B cell (primary cell): ENCODE results near the gene PCDHB6. TPM values are rescaled to one million over a fixed set of nuclear protein-coding genes. Genes with fewer than 3 reads are reported as not detected.
"Not testable (repeated sequence)": the region's sequence is repeated elsewhere in the genome, so short reads cannot be mapped to it uniquely, and the experiment has no call there.

Experiments
- ATAC-seq: fragments of 200-7000 bp; cut with Tn5 transposase; one replicate; pipeline ENCODE4 v1.10.0; 2021; ENCODE audit warnings: low read depth, mild to moderate bottlenecking, moderate number of reproducible peaks, moderate library complexity
- CTCF ChIA-PET: fragments of 350-600 bp; sonication (Branson Sonifier 250); formaldehyde crosslinking; loops from one replicate; lab custom pipeline; 2021; ENCODE audit warnings: antibody characterized with exemption, inconsistent platforms; lab: Charles Lee
- POLR2A ChIA-PET: fragments of 350-600 bp; sonication (Branson Sonifier 250); formaldehyde crosslinking; loops from one replicate; lab custom pipeline; 2021; ENCODE audit warnings: antibody characterized with exemption; lab: Charles Lee
- DNase-seq: peaks from one replicate; pipeline ENCODE4 v3.0.0; 2013
- H2AFZ ChIP-seq: 2 replicates; pipeline ENCODE4 v1.6.1; 2012; ENCODE audit warnings: mild to moderate bottlenecking, low read depth, low read length; ENCODE audit not compliant: insufficient read depth, poor library complexity, severe bottlenecking
- H3K27ac ChIP-seq, 2 donors: 1 replicate in 1 of 2; 2 replicates in 1 of 2; pipeline ENCODE4 v1.5.1; 2012 to 2013; ENCODE audit warnings: low read length in 2 of 2, mild to moderate bottlenecking in 2 of 2, moderate library complexity in 1 of 2
- H3K27me3 ChIP-seq, 4 experiments: fragments of 200-600 bp in 1 of 4; sonication (generic) in 1 of 4; replicated peaks in 1 of 4; 1 replicate in 2 of 4; 2 replicates in 2 of 4; pipeline versions ENCODE4 v1.6.1 to v1.7.0; 2013 to 2016; ENCODE audit warnings: low read length in 3 of 4, mild to moderate bottlenecking in 2 of 4, mixed read lengths in 1 of 4, moderate library complexity in 1 of 4; ENCODE audit not compliant: insufficient read depth in 4 of 4, control insufficient read depth in 3 of 4; ENCODE audit errors: control extremely low read depth in 1 of 4
- H3K36me3 ChIP-seq, 2 experiments: replicated peaks in 1 of 2; 1 replicate in 1 of 2; 2 replicates in 1 of 2; pipeline versions ENCODE4 v1.6.1 to v1.7.1; 2013; ENCODE audit warnings: low read length in 1 of 2; ENCODE audit not compliant: insufficient read depth in 2 of 2, control insufficient read depth in 1 of 2; ENCODE audit errors: control extremely low read depth in 1 of 2, extremely low read depth in 1 of 2
- H3K4me1 ChIP-seq, 2 donors: fragments of 200-600 bp in 1 of 2; sonication (generic) in 1 of 2; 1 replicate in 1 of 2; 2 replicates in 1 of 2; pipeline versions ENCODE4 v1.5.1 to v1.6.1; 2013 to 2017; ENCODE audit warnings: low read length in 2 of 2; ENCODE audit not compliant: control insufficient read depth in 2 of 2, insufficient read depth in 2 of 2
- H3K4me2 ChIP-seq: replicated peaks from 2 replicates; pipeline ENCODE3; 2012; ENCODE audit warnings: mild to moderate bottlenecking, low read depth, low read length; ENCODE audit not compliant: poor library complexity, severe bottlenecking
- H3K4me3 ChIP-seq, 5 experiments: fragments of 200-600 bp in 1 of 5; sonication (generic) in 1 of 5; 1 replicate in 3 of 5; 2 replicates in 2 of 5; pipeline versions ENCODE4 v1.5.1 to v1.7.0; 2011 to 2016; ENCODE audit warnings: low read length in 4 of 5, mild to moderate bottlenecking in 4 of 5, low read depth in 2 of 5, control low read depth in 1 of 5, moderate library complexity in 1 of 5; ENCODE audit not compliant: insufficient read depth in 1 of 5; ENCODE audit errors: control extremely low read depth in 1 of 5, extremely low read depth in 1 of 5
- H3K79me2 ChIP-seq: fragments of 200-600 bp; sonication (generic); one replicate; pipeline ENCODE4 v1.6.0; 2016; ENCODE audit warnings: low read length; ENCODE audit not compliant: control insufficient read depth, insufficient read depth
- H3K9ac ChIP-seq: fragments of 200-600 bp; sonication (generic); 2 replicates; pipeline ENCODE4 v1.6.1; 2017; ENCODE audit warnings: mild to moderate bottlenecking, low read length, moderate library complexity
- H3K9me3 ChIP-seq, 3 donors: one replicate each; pipeline versions ENCODE4 v1.6.1 to v1.7.1; 2013; ENCODE audit warnings: low read length in 2 of 3; ENCODE audit not compliant: control insufficient read depth in 2 of 3, insufficient read depth in 1 of 3; ENCODE audit errors: control extremely low read depth in 1 of 3
- H4K20me1 ChIP-seq: 2 replicates; pipeline ENCODE4 v1.6.0; 2012; ENCODE audit warnings: mild to moderate bottlenecking, low read length; ENCODE audit not compliant: insufficient read depth, control insufficient read depth, poor library complexity, severe bottlenecking
- H3K27ac Mint-ChIP-seq: one replicate; pipeline ENCODE4 v1.8.0; 2021; ENCODE audit warnings: mixed read lengths
- H3K27me3 Mint-ChIP-seq: one replicate; pipeline ENCODE4 v1.8.0; 2021; ENCODE audit warnings: mixed read lengths
- H3K4me1 Mint-ChIP-seq: one replicate; pipeline ENCODE4 v1.8.0; 2021; ENCODE audit warnings: mixed read lengths
- H3K4me3 Mint-ChIP-seq: one replicate; pipeline ENCODE4 v1.8.0; 2021; ENCODE audit warnings: mixed read lengths
- H3K9me3 Mint-ChIP-seq: one replicate; pipeline ENCODE4 v1.8.0; 2022; ENCODE audit warnings: mixed read lengths; ENCODE audit not compliant: insufficient read depth
- CTCF ChIP-seq: fragments of 200-600 bp; IDR thresholded peaks from one replicate; pipeline ENCODE4 v1.8.0; 2022; ENCODE audit warnings: antibody characterized with exemption, mild to moderate bottlenecking
- EZH2 ChIP-seq: IDR thresholded peaks from 2 replicates; pipeline ENCODE4 v1.6.1; 2012; ENCODE audit warnings: borderline replicate concordance, low read depth, mild to moderate bottlenecking, moderate library complexity, low read length; ENCODE audit not compliant: insufficient read depth, poor library complexity, severe bottlenecking
- WGBS: methylation state at CpG from one replicate; pipeline ENCODE4 v1.1.5; 2013; ENCODE audit warnings: missing lambda C conversion rate; ENCODE audit not compliant: insufficient coverage; 5-methylcytosine and 5-hydroxymethylcytosine counted together
- intact Hi-C: fragments of 100-400 bp; cut with micrococcal nuclease; formaldehyde crosslinking; loops from one replicate; pipeline ENCODE4 v1.10.0; 2022
- polyA plus RNA-seq: library from polyadenylated mRNA; depleted of rRNA; stranded (reverse); fragments of >200 nt; gene quantifications from 2 replicates; pipeline ENCODE4 v1.2.3, GENCODE V29; 2012
- total RNA-seq, 2 donors: library from RNA; stranded (reverse); fragments of 120-200 nt in 1 of 2; gene quantifications; 1 replicate in 1 of 2; 2 replicates in 1 of 2; pipeline versions ENCODE4 v1.2.3 to v1.2.4, GENCODE V29; 2013 to 2022

Gene PCDHB6
- total and polyA plus RNA-seq, 2 donors (not counting 1 experiment from before 2014, with no cell fraction given), result not detected

GRCh38 chr5:141135718-141136266 is 14.1 kb upstream of the PCDHB6 start:
- peaks cover 0 to 13% (median 6%) of the 10 kb centered on the region in 4 experiments for H3K27me3 ChIP-seq
- DNase-seq (no peak), ATAC-seq (no peak)
- H2AFZ ChIP-seq, result no peak overlapping the region
- peaks cover 7 to 28% (median 13%) of the 10 kb centered on the region in 3 donors for H3K9me3 ChIP-seq
- peaks cover 6% of the 10 kb centered on the region for H3K27me3 Mint-ChIP-seq
- intact Hi-C loops, result no loop called here
- no peaks in the 10 kb centered on the region for H3K79me2 ChIP-seq
- H3K4me1 ChIP-seq, result no peaks in the 10 kb centered on the region
- no peak for TF ChIP-seq CTCF
- TF ChIP-seq EZH2, result no peak
- no peaks in the 10 kb centered on the region for H3K4me1 Mint-ChIP-seq
- H3K4me3 Mint-ChIP-seq, result no peak overlapping the region
- WGBS, result 52% methylated on average over 19 of the region's 19 CpGs
- no peak overlapping the region for H3K27ac Mint-ChIP-seq
- no peaks in the 10 kb centered on the region for H4K20me1 ChIP-seq
- no peak overlapping the region for H3K4me2 ChIP-seq
- ChIA-PET POLR2A (no interaction called here), CTCF (no interaction called here)
- peaks cover 23% of the 10 kb centered on the region for H3K9me3 Mint-ChIP-seq
- no peaks in the 10 kb centered on the region for H3K36me3 ChIP-seq
- H3K9ac ChIP-seq, result no peak overlapping the region
- no peak overlapping the region for H3K4me3 ChIP-seq
- no peak overlapping the region for H3K27ac ChIP-seq

GRCh38 chr5:141137346-141137745 is 12.5 kb upstream of the PCDHB6 start:
- H3K4me3 ChIP-seq, H2AFZ ChIP-seq, H3K4me2 ChIP-seq, H3K4me1 Mint-ChIP-seq, H3K27ac Mint-ChIP-seq, H3K36me3 ChIP-seq, DNase-seq, H3K4me3 Mint-ChIP-seq, H3K79me2 ChIP-seq, H3K27ac ChIP-seq, H4K20me1 ChIP-seq, H3K9ac ChIP-seq, ATAC-seq, H3K4me1 ChIP-seq, intact Hi-C loops, POLR2A ChIA-PET, CTCF ChIA-PET: not testable (repeated sequence)
- H3K27me3 Mint-ChIP-seq, result peaks cover 13% of the 10 kb centered on the region
- Histone ChIP-seq H3K9me3 (peaks cover 7 to 28% (median 13%) of the 10 kb centered on the region in 3 donors), H3K27me3 (peaks cover 0 to 13% (median 6%) of the 10 kb centered on the region in 4 experiments)
- WGBS, result 59% methylated on average over 28 of the region's 34 CpGs
- peaks cover 23% of the 10 kb centered on the region for H3K9me3 Mint-ChIP-seq
